DMS 273 treated with DMSO at 0.1 percent for 48 hours (cell line): ENCODE data around the gene SDS.

Source experiments
- DNase-seq: peaks from one replicate; lab custom pipeline; 2025; lab: John Stamatoyannopoulos, UW

SDS gene

GRCh38 chr12:113425960-113426453 lies 22.3 kb upstream of the SDS start:
- no peak for DNase-seq

DNA sequence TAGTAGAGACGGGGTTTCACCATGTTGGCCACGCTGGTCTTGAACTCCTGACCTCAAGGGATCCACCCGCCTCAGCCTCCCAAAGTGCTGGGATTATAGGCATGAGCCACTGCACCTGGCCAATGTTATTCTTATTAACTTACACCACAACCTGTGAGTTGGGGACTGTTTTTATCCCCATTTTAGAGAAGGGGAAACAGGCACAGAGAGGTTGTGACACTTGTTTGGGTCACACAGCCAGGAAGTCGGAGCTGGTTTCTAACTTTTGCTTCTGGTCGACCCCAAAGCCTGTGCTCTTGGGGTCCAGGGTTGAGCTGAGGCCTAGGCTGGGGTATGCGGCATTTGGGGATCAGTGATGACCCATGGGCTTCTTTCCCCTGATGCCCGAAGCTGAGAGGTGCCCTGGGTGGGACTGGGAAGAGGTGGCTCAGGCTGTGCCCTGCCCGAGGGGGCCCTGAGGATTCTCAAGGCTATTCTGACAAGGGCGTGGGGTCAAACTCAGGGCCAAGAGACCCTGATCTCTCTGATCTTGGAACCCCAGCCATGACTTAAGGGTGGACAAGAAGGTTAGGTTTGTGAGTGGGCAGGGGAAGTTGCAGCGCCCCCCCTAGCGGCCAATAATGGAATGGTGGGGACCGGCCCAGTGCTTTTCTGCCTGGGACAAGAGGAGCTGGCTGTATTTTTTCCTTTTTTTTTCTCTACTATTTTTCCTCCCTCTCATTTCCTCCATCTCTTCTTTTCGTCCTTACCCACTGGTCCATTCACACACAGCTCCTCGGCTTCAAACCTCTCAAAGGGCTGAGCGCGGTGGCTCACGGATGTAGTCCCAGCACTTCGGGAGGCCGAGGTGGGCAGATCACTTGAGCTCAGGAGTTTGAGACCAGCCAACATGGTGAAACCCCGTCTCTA lies 21.5 kb upstream of the SDS start:
- DNase-seq, result no peak

DNA sequence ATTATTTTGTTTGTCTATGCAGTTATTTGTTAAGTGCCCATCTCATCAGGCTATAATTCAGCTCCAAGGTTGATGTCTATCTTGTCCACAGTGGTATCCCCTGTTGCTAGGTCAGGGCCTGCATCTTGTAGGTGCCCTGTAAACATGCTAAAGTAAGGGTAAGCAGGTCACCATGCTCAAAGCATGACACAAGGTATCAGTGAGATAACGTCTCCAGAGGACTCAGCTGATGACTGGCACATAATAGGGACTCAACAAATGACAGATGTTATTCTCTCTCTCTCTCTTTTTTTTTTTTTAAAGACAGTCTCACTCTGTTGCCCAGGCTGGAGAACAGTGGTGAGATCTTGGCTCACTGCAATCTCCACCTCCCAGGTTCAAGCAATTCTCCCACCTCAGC lies 20.8 kb upstream of the SDS start:
- no peak for DNase-seq

GRCh38 chr12:113422886-113423669 lies 19.4 kb upstream of the SDS start:
- DNase-seq, result no peak

GRCh38 chr12:113422030-113422885 lies 18.6 kb upstream of the SDS start, which contains the start of gene SDSL:
TSS of gene SDSL (plus strand) at chr12:113422380. CDS start at chr12:113427983, 5,603 bp downstream.
- DNase-seq, result peak; percentile 22

DNA sequence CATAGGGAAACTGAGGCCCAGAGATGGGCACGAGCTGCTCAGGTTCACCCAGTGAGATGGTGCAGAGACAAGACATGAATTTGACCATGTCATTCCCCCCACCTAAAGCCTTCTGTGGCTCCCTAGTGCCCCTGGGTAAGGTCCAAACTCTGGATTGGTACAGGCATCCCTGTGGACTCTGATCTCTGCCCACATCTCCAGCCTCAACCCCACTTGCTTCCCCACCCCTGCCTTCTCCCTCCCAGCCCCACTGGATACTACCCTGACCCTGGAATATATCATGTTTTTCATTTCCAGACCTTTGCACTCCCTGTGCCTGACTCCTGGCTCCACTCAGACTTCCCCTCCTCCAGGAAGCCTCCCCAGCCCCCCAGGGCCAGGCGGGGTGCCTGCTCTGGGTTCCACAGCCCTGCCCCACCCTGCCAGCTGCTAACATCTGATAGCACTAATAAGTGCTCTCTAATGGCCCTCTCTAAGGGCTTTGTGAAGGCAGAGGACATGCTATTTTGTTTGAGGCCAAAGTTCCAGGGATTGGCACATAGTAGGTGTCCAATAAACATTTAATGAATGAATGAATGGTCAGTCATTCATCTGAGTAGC lies 17.4 kb upstream of the SDS start:
- no peak for DNase-seq

- DNase-seq, result no peak
Measured at GRCh38 chr12:113418213-113418879, 14.7 kb upstream of the SDS start.

GRCh38 chr12:113416091-113416754 lies 12.5 kb upstream of the SDS start:
- no peak for DNase-seq

GRCh38 chr12:113414519-113415038 lies 10.9 kb upstream of the SDS start:
- no peak for DNase-seq

- DNase-seq, result no peak
Measured at GRCh38 chr12:113413488-113413939, 9.8 kb upstream of the SDS start.

GRCh38 chr12:113409462-113410124 lies 5.9 kb upstream of the SDS start:
- DNase-seq, result no peak

DNA sequence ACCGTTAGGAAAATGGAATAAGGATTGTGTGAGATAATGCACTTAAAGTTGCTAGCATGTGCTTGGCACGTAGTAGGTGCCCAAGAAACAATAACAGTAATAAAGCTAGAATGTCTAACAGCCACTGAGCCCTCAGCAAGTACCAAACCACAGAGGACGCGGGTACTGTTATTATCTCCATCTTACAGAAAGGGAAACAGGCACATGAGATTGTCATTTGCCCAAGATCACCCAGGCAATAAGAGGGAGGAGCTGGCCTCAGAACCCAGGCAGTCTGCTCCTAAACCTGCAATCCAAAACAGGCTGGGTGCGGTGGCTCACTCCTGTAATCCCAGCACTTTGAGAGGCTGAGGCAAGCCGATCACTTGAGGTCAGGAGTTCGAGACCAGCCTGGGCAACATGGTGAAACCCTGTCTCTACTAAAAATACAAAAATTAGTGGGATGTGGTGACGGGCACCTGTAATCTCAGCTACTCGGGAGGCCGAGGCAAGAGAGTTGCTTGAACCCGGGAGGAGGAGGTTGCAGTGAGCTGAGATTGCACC lies 5.1 kb upstream of the SDS start:
- no peak for DNase-seq

DNA sequence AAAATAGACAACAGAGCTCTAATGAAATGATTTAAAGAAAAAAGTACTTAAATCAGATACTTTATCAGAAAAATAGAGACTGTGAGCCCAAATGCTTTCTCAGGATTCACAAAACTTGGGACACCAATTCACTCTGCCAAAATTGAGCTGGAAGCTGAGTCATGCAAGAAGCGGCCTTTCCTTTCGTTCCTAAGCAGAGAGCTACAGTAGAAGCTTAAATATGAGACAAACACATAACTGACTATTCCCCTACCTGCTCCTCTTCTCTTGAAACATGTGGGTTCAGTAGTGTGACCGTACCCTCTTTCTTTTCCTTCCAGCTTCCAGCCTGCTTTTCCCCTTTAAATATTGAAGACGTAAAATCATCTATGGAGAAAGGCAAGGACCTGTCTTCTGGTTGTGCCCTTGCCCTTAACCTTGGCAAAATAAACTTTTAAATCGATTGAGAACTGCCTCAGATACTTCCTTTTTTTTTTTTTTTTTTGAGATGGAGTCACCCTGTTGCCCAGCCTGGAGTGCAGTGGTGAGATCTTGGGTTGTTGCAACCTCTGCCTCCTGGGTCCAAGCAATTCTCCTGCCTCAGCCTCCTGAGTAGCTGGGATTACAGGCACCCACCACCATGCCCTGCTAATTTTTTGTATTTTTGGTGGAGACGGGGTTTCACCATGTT lies 4.4 kb upstream of the SDS start:
- no peak for DNase-seq

DNA sequence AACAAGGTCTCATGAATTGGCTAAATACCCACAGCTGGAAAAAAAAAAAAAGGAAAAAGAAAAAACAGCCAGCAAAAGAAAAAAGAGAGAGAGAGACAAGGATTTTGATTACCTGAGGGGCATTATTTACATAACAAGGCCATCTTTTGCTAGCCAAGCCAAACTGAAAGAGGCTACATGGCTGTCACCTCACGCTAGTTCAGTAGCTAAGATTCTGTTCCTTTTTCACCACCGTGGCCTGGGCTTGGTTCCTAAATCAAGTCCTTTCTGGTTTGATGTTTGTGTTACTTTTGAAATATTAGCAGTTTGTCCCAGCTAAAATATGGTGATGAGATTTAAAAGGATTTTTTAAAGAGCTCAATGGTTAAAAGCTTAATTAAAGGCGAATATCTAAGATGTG lies 2.0 kb upstream of the SDS start:
- DNase-seq, result no peak

DNA sequence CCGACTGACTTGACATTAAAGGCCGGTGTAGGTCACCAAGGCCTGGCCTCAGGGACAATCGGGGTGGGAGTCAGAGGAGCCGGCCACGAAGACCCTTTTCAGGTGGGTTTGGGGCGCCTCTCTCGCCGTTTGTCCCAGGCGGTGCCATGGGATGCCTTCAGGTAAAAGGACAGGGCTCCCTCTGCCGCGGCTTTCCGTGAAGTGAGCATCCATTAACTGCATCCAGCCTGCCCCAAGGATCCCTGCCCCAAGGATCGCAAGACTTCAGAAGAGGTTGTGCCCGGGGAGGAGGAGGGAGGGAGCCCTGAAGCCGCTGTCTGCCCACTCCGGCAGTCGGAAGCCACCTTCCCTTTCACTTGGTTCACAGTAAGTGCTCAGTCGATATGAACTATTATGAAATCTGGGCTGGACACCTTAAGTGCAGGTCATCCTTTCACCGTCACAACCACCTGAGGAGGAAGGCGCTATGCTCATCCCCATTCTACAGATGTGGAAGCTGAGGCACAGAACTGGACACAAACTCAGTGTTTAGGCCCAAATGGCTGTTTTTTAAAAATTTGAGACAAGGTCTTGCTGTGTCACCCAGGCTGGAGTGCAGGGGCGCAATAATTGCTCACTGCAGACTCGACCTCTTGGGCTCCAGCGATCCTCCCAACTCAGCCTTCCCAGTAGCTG lies 964 bp downstream of the SDS start:
- DNase-seq, result no peak

GRCh38 chr12:113401066-113402000 lies 2.4 kb downstream of the SDS start:
- DNase-seq, result no peak

GRCh38 chr12:113400362-113400761 lies 3.3 kb downstream of the SDS start:
- no peak for DNase-seq
